Measurements from ENCODE around the gene MYD88. TPM values are rescaled to one million over a fixed set of nuclear protein-coding genes. Genes with fewer than 3 reads are reported as not detected.

MYD88 gene
- total RNA-seq, 1 experiment from 2014 or later: 19.2 TPM

- Mint-ChIP-seq H3K27me3 (ENCODE audit: low read depth) (no peaks in the 10 kb centered on the region), H3K36me3 (peaks cover 16% of the 10 kb centered on the region), H3K27ac (no peak overlapping the region), H3K9me3 (no peaks in the 10 kb centered on the region), H3K4me3 (peak overlapping the region; percentile 88), H3K4me1 (peaks cover 37% of the 10 kb centered on the region)
- POLR2A ChIA-PET: interaction anchor here (1.0 kb wide), 1 partner anchor 26 kb away, joined by 3 read pairs; no protein-coding TSS in a partner anchor
- ATAC-seq (no peak), DNase-seq (ENCODE audit: low spot score) (no peak)
- CTCF ChIA-PET: no interaction called here
- TF ChIP-seq SMAD3 (CRISPR knock-in tag; IDR thresholded peaks at IDR 0.05; ENCODE audit: borderline replicate concordance): no peak
- no peak for TF ChIP-seq ZNF532 (CRISPR knock-in tag; IDR thresholded peaks at IDR 0.05; ENCODE audit: borderline replicate concordance)
- TF ChIP-seq, protein P1, sequence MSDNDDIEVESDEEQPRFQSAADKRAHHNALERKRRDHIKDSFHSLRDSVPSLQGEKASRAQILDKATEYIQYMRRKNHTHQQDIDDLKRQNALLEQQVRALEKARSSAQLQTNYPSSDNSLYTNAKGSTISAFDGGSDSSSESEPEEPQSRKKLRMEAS (CRISPR knock-in tag; IDR thresholded peaks at IDR 0.05): no peak
These were observed 730 bp downstream of the MYD88 start for GRCh38 chr3:38139191-38139590.

DNA sequence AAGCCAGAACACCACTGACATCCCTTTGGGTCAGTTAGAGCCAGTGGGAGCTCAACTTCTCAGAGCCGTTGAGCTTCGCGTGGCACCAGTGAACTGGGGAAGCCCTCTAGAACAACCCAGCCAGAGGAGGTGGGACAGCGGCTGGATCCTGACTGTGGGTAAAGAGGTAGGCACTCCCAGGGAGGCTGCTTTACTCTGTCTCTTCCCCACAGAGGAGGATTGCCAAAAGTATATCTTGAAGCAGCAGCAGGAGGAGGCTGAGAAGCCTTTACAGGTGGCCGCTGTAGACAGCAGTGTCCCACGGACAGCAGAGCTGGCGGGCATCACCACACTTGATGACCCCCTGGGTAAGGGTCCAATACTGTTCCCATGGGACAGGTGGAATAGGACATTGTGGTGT, 1.2 kb downstream of the MYD88 start:
- DNase-seq (ENCODE audit: low spot score): no peak
- ATAC-seq: no peak
- Mint-ChIP-seq H3K36me3 (peaks cover 12% of the 10 kb centered on the region; the same call in 1 of the 2 replicates), H3K27me3 (ENCODE audit: low read depth) (no peaks in the 10 kb centered on the region), H3K4me1 (peaks cover 37% of the 10 kb centered on the region), H3K27ac (no peak overlapping the region), H3K4me3 (peak overlapping the region; percentile 88), H3K9me3 (no peaks in the 10 kb centered on the region)
- CTCF ChIA-PET: no interaction called here
- TF ChIP-seq MLX (CRISPR knock-in tag; IDR thresholded peaks at IDR 0.05) (no peak), TEAD4 (CRISPR knock-in tag; IDR thresholded peaks at IDR 0.05) (no peak), NFE2L1 (CRISPR knock-in tag; IDR thresholded peaks at IDR 0.05) (no peak), ZNF512 (CRISPR knock-in tag; IDR thresholded peaks at IDR 0.05; ENCODE audit: borderline replicate concordance) (no peak), ZNF671 (CRISPR knock-in tag; IDR thresholded peaks at IDR 0.05) (no peak), ATF3 (CRISPR knock-in tag; conservative IDR thresholded peaks at IDR 0.05) (no peak)
- POLR2A ChIA-PET: interaction anchor here (1.0 kb wide), 1 partner anchor 25 kb away, joined by 3 read pairs; no protein-coding TSS in a partner anchor

GRCh38 chr3:38140326-38141172, 2.1 kb downstream of the MYD88 start:
- Mint-ChIP-seq H3K27me3 (ENCODE audit: low read depth) (peaks cover 6% of the 10 kb centered on the region; the same call in 1 of the 2 replicates), H3K27ac (no peak overlapping the region), H3K36me3 (peaks cover 8% of the 10 kb centered on the region; the same call in 1 of the 2 replicates), H3K9me3 (no peaks in the 10 kb centered on the region), H3K4me1 (peaks cover 30% of the 10 kb centered on the region), H3K4me3 (no peak overlapping the region)
- POLR2A ChIA-PET: interaction anchor here (1.2 kb wide), 1 partner anchor 25 kb away, joined by 4 read pairs; the partner anchor contains the start of gene OXSR1
- TF ChIP-seq, protein P2, sequence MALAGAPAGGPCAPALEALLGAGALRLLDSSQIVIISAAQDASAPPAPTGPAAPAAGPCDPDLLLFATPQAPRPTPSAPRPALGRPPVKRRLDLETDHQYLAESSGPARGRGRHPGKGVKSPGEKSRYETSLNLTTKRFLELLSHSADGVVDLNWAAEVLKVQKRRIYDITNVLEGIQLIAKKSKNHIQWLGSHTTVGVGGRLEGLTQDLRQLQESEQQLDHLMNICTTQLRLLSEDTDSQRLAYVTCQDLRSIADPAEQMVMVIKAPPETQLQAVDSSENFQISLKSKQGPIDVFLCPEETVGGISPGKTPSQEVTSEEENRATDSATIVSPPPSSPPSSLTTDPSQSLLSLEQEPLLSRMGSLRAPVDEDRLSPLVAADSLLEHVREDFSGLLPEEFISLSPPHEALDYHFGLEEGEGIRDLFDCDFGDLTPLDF (CRISPR knock-in tag; IDR thresholded peaks at IDR 0.05): no peak
- no peak for TF ChIP-seq MLX (CRISPR knock-in tag; IDR thresholded peaks at IDR 0.05)
- TF ChIP-seq MXD4 (CRISPR knock-in tag; IDR thresholded peaks at IDR 0.05; ENCODE audit: borderline replicate concordance): no peak
- no peak for TF ChIP-seq ATF1 (CRISPR knock-in tag; IDR thresholded peaks at IDR 0.05)
- no peak for TF ChIP-seq RELA (CRISPR knock-in tag; IDR thresholded peaks at IDR 0.05; ENCODE audit: borderline replicate concordance)
- no peak for TF ChIP-seq GTF2I (CRISPR knock-in tag; conservative IDR thresholded peaks at IDR 0.05)
- TF ChIP-seq NFYB (CRISPR knock-in tag; conservative IDR thresholded peaks at IDR 0.05; ENCODE audit: low read depth): no peak
- no peak for TF ChIP-seq ZNF121 (CRISPR knock-in tag; IDR thresholded peaks at IDR 0.05)
- TF ChIP-seq, protein P3, sequence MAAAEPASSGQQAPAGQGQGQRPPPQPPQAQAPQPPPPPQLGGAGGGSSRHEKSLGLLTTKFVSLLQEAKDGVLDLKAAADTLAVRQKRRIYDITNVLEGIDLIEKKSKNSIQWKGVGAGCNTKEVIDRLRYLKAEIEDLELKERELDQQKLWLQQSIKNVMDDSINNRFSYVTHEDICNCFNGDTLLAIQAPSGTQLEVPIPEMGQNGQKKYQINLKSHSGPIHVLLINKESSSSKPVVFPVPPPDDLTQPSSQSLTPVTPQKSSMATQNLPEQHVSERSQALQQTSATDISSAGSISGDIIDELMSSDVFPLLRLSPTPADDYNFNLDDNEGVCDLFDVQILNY (CRISPR knock-in tag; IDR thresholded peaks at IDR 0.05): no peak
- TF ChIP-seq ZNF263 (CRISPR knock-in tag; IDR thresholded peaks at IDR 0.05; ENCODE audit: low read depth): no peak
- TF ChIP-seq KAT7 (CRISPR knock-in tag; IDR thresholded peaks at IDR 0.05; ENCODE audit: borderline replicate concordance): no peak
- TF ChIP-seq TCF7 (CRISPR knock-in tag; IDR thresholded peaks at IDR 0.05; ENCODE audit: low read depth): no peak
- DNase-seq (ENCODE audit: low spot score) (no peak), ATAC-seq (no peak)
- CTCF ChIA-PET: no interaction called here
